Left lung (tissue), 10 donors: ENCODE results near the gene FTO. TPM values are rescaled to one million over a fixed set of nuclear protein-coding genes. Genes with fewer than 3 reads are reported as not detected.

Source experiments
- ATAC-seq: fragments of 200-7000 bp; cut with Tn5 transposase; one replicate; pipeline ENCODE4 v1.9.1; 2020; ENCODE audit warnings: moderate library complexity
- DNase-seq, 4 donors: peaks; one replicate each; pipeline ENCODE4 v3.0.0-alpha.2; 2013 to 2020
- H3K27ac ChIP-seq, 2 donors: fragments of 200-600 bp; sonication (generic) in 1 of 2; one replicate each; pipeline versions ENCODE4 v1.5.0 to v1.8.0; 2020 to 2021
- H3K27me3 ChIP-seq, 2 donors: fragments of 200-600 bp; sonication (generic) in 1 of 2; one replicate each; pipeline versions ENCODE4 v1.5.0 to v1.8.0; 2020 to 2021
- H3K36me3 ChIP-seq, 2 donors: fragments of 200-600 bp; sonication (generic) in 1 of 2; one replicate each; pipeline versions ENCODE4 v1.5.0 to v1.8.0; 2020 to 2021
- H3K4me1 ChIP-seq, 2 donors: fragments of 200-600 bp; one replicate each; pipeline ENCODE4 v1.8.0; 2021
- H3K4me3 ChIP-seq, 2 donors: fragments of 200-600 bp; sonication (generic) in 1 of 2; one replicate each; pipeline versions ENCODE4 v1.5.0 to v1.8.0; 2020 to 2021; ENCODE audit warnings: mild to moderate bottlenecking in 1 of 2
- H3K9me3 ChIP-seq, 2 donors: fragments of 200-600 bp; sonication (generic) in 1 of 2; one replicate each; pipeline versions ENCODE4 v1.5.0 to v1.8.0; 2020 to 2021
- CTCF ChIP-seq, 2 donors: fragments of 200-600 bp; sonication (generic) in 1 of 2; IDR thresholded peaks; one replicate each; pipeline versions ENCODE4 v1.5.0 to v1.8.0; 2021; ENCODE audit warnings: antibody characterized with exemption in 2 of 2
- intact Hi-C, 2 donors: fragments of 100-400 bp; cut with DNase I; formaldehyde crosslinking; loops; one replicate each; pipeline versions ENCODE4 v1.11.2 to v1.14.2; 2022
- polyA plus RNA-seq, 6 donors: library from polyadenylated mRNA; unstranded; fragments of 120-200 nt; gene quantifications; one replicate each; pipeline ENCODE4 v1.2.1, GENCODE V29; 2013; ENCODE audit not compliant: insufficient read length in 6 of 6
- total RNA-seq, 2 donors: library from RNA; stranded (reverse); fragmentation: NEBNext Ultra II Directional; extraction: Animal tissue kit (Norgen Biotek cat#: 25700); gene quantifications; one replicate each; pipeline ENCODE4 v1.2.1, GENCODE V29; 2021
- donor health status: DM: no; HTN: yes; CAD: no.
- donor health status: DM: no; HTN: no; CAD: no.

FTO gene
- total and polyA plus RNA-seq, 8 donors, result 69.0 to 99.6 (median 90.7) TPM

GRCh38 chr16:54115558-54115957 is 411.6 kb downstream of the FTO start:
- ATAC-seq, result no peak
- intact Hi-C loops, result no loop called here

GRCh38 chr16:54116124-54116655 is 412.2 kb downstream of the FTO start:
- peak in 2 of 4 donors; percentile 8 to 21 for DNase-seq
- ATAC-seq, result no peak
- TF ChIP-seq CTCF (IDR thresholded peaks at IDR 0.05), result no peak
- no peaks in the 10 kb centered on the region for H3K9me3 ChIP-seq
- H3K4me3 ChIP-seq, result no peak overlapping the region
- intact Hi-C loops, result no loop called here
- no peaks in the 10 kb centered on the region for H3K4me1 ChIP-seq
- no peak overlapping the region for H3K27ac ChIP-seq
- H3K36me3 ChIP-seq, result peaks cover 0 to 39% of the 10 kb centered on the region in 2 donors
- no peaks in the 10 kb centered on the region for H3K27me3 ChIP-seq

More at GRCh38 chr16:54115558-54115957, 411.6 kb downstream of the FTO start:
- Histone ChIP-seq H3K4me3 (no peak overlapping the region), H3K27me3 (no peaks in the 10 kb centered on the region), H3K9me3 (no peaks in the 10 kb centered on the region), H3K27ac (no peak overlapping the region), H3K36me3 (peaks cover 0 to 39% of the 10 kb centered on the region in 2 donors), H3K4me1 (no peaks in the 10 kb centered on the region)
- DNase-seq, result no peak
- no peak for TF ChIP-seq CTCF (IDR thresholded peaks at IDR 0.05)

GRCh38 chr16:54118846-54119245 is 414.9 kb downstream of the FTO start:
- intact Hi-C loops, result no loop called here

GRCh38 chr16:54120846-54121480 is 417.0 kb downstream of the FTO start:
- no peak for ATAC-seq
- no peak for TF ChIP-seq CTCF (IDR thresholded peaks at IDR 0.05)
- intact Hi-C loops, result no loop called here
- Histone ChIP-seq H3K27me3 (no peaks in the 10 kb centered on the region), H3K9me3 (no peaks in the 10 kb centered on the region), H3K4me3 (no peak overlapping the region), H3K4me1 (no peaks in the 10 kb centered on the region), H3K36me3 (no peaks in the 10 kb centered on the region), H3K27ac (no peak overlapping the region)
- no peak for DNase-seq

More at GRCh38 chr16:54118846-54119245, 414.9 kb downstream of the FTO start:
- H3K36me3 ChIP-seq, result peaks cover 0 to 13% of the 10 kb centered on the region in 2 donors
- H3K27me3 ChIP-seq, result no peaks in the 10 kb centered on the region
- H3K27ac ChIP-seq, result no peak overlapping the region
- no peak for TF ChIP-seq CTCF (IDR thresholded peaks at IDR 0.05)
- ATAC-seq (no peak), DNase-seq (no peak)
- H3K4me1 ChIP-seq, result no peaks in the 10 kb centered on the region
- no peaks in the 10 kb centered on the region for H3K9me3 ChIP-seq
- H3K4me3 ChIP-seq, result no peak overlapping the region

GRCh38 chr16:54121539-54122295 is 417.8 kb downstream of the FTO start:
- no peak for TF ChIP-seq CTCF (IDR thresholded peaks at IDR 0.05)
- intact Hi-C loops, result no loop called here
- Histone ChIP-seq H3K27me3 (no peaks in the 10 kb centered on the region), H3K36me3 (no peaks in the 10 kb centered on the region), H3K9me3 (no peaks in the 10 kb centered on the region), H3K4me1 (no peaks in the 10 kb centered on the region), H3K27ac (no peak overlapping the region), H3K4me3 (no peak overlapping the region)
- ATAC-seq (no peak), DNase-seq (no peak)
